Activated CD8-positive, alpha-beta T cell treated with anti-CD3 and anti-CD28 coated beads for 36 hours (primary cell): ENCODE measurements around the gene OR13C2. TPM values are rescaled to one million over a fixed set of nuclear protein-coding genes. Genes with fewer than 3 reads are reported as not detected.
"Not testable (repeated sequence)": the region's sequence is repeated elsewhere in the genome, so short reads cannot be mapped to it uniquely, and the experiment has no call there.

Experiments
- ATAC-seq: fragments of 200-7000 bp; cut with Tn5 transposase; one replicate; pipeline ENCODE4 v1.10.0; 2021; ENCODE audit warnings: mild to moderate bottlenecking, moderate library complexity
- CTCF ChIA-PET: fragments of 350-600 bp; sonication (Branson Sonifier 250); formaldehyde crosslinking; loops from one replicate; lab custom pipeline; 2021; ENCODE audit warnings: antibody characterized with exemption; lab: Charles Lee
- POLR2A ChIA-PET: fragments of 350-600 bp; sonication (Branson Sonifier 250); formaldehyde crosslinking; loops from one replicate; lab custom pipeline; 2021; ENCODE audit warnings: antibody characterized with exemption; lab: Charles Lee
- DNase-seq: peaks from one replicate; pipeline ENCODE4 v3.0.0-alpha.2; 2020
- H3K27ac Mint-ChIP-seq: one replicate; pipeline ENCODE4 v1.8.0; 2021; ENCODE audit warnings: mild to moderate bottlenecking, mixed read lengths
- H3K27me3 Mint-ChIP-seq: one replicate; pipeline ENCODE4 v1.8.0; 2021; ENCODE audit warnings: mixed read lengths
- H3K36me3 Mint-ChIP-seq: one replicate; pipeline ENCODE4 v1.8.0; 2021; ENCODE audit warnings: low read depth, mixed read lengths
- H3K4me1 Mint-ChIP-seq: one replicate; pipeline ENCODE4 v1.8.0; 2021; ENCODE audit warnings: low read depth, mixed read lengths
- H3K4me3 Mint-ChIP-seq: one replicate; pipeline ENCODE4 v1.8.0; 2021; ENCODE audit warnings: mild to moderate bottlenecking, moderate library complexity, mixed read lengths
- H3K9me3 Mint-ChIP-seq: one replicate; pipeline ENCODE4 v1.8.0; 2021; ENCODE audit warnings: mixed read lengths
- CTCF ChIP-seq: fragments of 200-600 bp; IDR thresholded peaks from one replicate; pipeline ENCODE4 v1.8.0; 2022; ENCODE audit warnings: antibody characterized with exemption, mild to moderate bottlenecking
- intact Hi-C: fragments of 100-400 bp; cut with micrococcal nuclease; formaldehyde crosslinking; loops from one replicate; pipeline ENCODE4 v1.10.0; 2022
- total RNA-seq, 2 experiments: library from RNA; stranded (reverse); gene quantifications; one replicate each; pipeline ENCODE4 v1.2.3, GENCODE V29; 2021

The OR13C2 gene
- total RNA-seq, 2 experiments from 2014 or later, result not detected

GRCh38 chr9:104611213-104611612, 5.8 kb upstream of the OR13C2 start:
- H3K9me3 Mint-ChIP-seq, result peaks cover 3% of the 10 kb centered on the region
- no peaks in the 10 kb centered on the region for H3K36me3 Mint-ChIP-seq
- no peak for DNase-seq
- no peak for ATAC-seq
- intact Hi-C loops, result no loop called here
- H3K4me3 Mint-ChIP-seq, result no peak overlapping the region
- H3K27ac Mint-ChIP-seq, result no peak overlapping the region
- no peaks in the 10 kb centered on the region for H3K4me1 Mint-ChIP-seq
- no peak for TF ChIP-seq CTCF
- H3K27me3 Mint-ChIP-seq, result no peaks in the 10 kb centered on the region
- ChIA-PET POLR2A (no interaction called here), CTCF (no interaction called here)

- Mint-ChIP-seq H3K27me3 (no peaks in the 10 kb centered on the region), H3K36me3 (no peaks in the 10 kb centered on the region), H3K9me3 (no peaks in the 10 kb centered on the region), H3K27ac (no peak overlapping the region), H3K4me3 (no peak overlapping the region), H3K4me1 (no peaks in the 10 kb centered on the region)
- no peak for TF ChIP-seq CTCF
- ChIA-PET CTCF (no interaction called here), POLR2A (no interaction called here)
- intact Hi-C loops, result no loop called here
- ATAC-seq (no peak), DNase-seq (no peak)
Measured at GRCh38 chr9:104608336-104608735, 2.9 kb upstream of the OR13C2 start.

- CTCF ChIA-PET, result no interaction called here
- Mint-ChIP-seq H3K27ac (no peak overlapping the region), H3K4me3 (no peak overlapping the region)
Measured at GRCh38 chr9:104606152-104606551, 725 bp upstream of the OR13C2 start.

GRCh38 chr9:104604801-104605200, 626 bp downstream of the OR13C2 start:
- H3K4me1 Mint-ChIP-seq, result no peaks in the 10 kb centered on the region
- ChIA-PET POLR2A (no interaction called here), CTCF (no interaction called here)
- peaks cover 3% of the 10 kb centered on the region for H3K27me3 Mint-ChIP-seq
- no peak for DNase-seq
- H3K27ac Mint-ChIP-seq, result no peak overlapping the region
- H3K9me3 Mint-ChIP-seq, result no peaks in the 10 kb centered on the region
- no peak overlapping the region for H3K4me3 Mint-ChIP-seq
- no peaks in the 10 kb centered on the region for H3K36me3 Mint-ChIP-seq
- no peak for TF ChIP-seq CTCF
- ATAC-seq, result no peak
- intact Hi-C loops, result no loop called here

More at GRCh38 chr9:104606152-104606551, 725 bp upstream of the OR13C2 start:
- no peak for DNase-seq
- Mint-ChIP-seq H3K36me3 (no peaks in the 10 kb centered on the region), H3K27me3 (peaks cover 3% of the 10 kb centered on the region), H3K4me1 (no peaks in the 10 kb centered on the region), H3K9me3 (no peaks in the 10 kb centered on the region)
- intact Hi-C loops, result no loop called here
- ATAC-seq, result no peak
- TF ChIP-seq CTCF, result no peak
- POLR2A ChIA-PET, result no interaction called here

GRCh38 chr9:104599313-104599712, 6.1 kb downstream of the OR13C2 start, which contains the start of gene OR13C5:
OR13C5 (minus strand) TSS chr9:104599413; CDS start chr9:104599413, 0 bp downstream.
- ATAC-seq, H3K27ac Mint-ChIP-seq, POLR2A ChIA-PET, H3K9me3 Mint-ChIP-seq, H3K27me3 Mint-ChIP-seq, H3K4me1 Mint-ChIP-seq, H3K36me3 Mint-ChIP-seq, intact Hi-C loops, DNase-seq, CTCF ChIA-PET, H3K4me3 Mint-ChIP-seq: not testable (repeated sequence)

- H3K27me3 Mint-ChIP-seq, H3K4me1 Mint-ChIP-seq, intact Hi-C loops, ATAC-seq, POLR2A ChIA-PET, CTCF ChIA-PET, H3K4me3 Mint-ChIP-seq, H3K36me3 Mint-ChIP-seq, DNase-seq, H3K27ac Mint-ChIP-seq, H3K9me3 Mint-ChIP-seq: not testable (repeated sequence)
Measured at GRCh38 chr9:104598749-104599148, 6.7 kb downstream of the OR13C2 start.
